Activated naive CD4-positive, alpha-beta T cell treated with anti-CD3 and anti-CD28 coated beads, Interleukin-2, amount 50 U/mL, for 16 hours (primary cell): ENCODE results near the gene VAV2.
"Not testable (repeated sequence)": the region's sequence is repeated elsewhere in the genome, so short reads cannot be mapped to it uniquely, and the experiment has no call there.

Experiments
- DNase-seq: peaks from one replicate; pipeline ENCODE4 v3.0.0-alpha.2; 2020

The VAV2 gene

DNA sequence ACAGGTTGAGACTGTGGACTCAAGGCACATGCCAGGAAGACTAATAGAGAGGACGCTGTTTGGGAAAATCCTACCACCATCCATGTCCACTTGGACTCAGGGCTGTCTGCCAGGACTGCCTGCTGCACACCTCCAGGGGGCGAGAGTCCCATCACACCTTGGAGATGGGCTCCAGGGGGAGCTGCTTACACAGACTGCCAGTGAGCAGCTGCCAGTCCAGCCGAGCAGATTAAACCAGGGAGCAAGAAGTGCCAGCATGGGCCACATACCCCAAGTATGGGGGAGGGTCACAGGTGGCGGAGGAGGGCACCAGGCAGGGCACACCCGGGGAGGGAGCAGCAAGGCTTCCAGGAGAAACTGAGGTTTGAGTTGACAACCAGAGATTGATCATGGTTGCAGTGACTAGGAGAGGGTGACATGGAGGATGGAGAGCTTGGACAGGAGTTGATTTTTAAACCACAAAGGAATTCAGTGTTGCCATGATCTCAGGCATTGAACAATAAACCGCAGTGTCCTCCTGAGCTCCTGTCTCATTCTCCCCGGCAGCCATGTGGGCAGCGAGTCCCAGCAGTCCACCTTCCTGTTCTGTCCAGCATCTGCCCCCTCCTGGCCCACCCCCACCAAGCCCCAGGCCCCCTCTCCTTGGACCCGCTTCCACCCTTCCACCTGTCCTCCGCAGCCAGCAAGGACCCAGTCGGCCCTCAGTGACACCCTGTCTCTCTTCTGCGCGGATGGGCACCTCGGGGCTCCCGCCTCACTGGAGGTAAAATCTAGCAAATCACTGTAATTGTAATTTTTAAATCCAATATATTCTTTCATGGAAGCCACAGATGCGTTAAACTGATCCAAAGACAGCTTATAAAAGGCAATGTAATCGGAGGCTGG is 3.1 kb upstream of the VAV2 start:
- no peak for DNase-seq

DNA sequence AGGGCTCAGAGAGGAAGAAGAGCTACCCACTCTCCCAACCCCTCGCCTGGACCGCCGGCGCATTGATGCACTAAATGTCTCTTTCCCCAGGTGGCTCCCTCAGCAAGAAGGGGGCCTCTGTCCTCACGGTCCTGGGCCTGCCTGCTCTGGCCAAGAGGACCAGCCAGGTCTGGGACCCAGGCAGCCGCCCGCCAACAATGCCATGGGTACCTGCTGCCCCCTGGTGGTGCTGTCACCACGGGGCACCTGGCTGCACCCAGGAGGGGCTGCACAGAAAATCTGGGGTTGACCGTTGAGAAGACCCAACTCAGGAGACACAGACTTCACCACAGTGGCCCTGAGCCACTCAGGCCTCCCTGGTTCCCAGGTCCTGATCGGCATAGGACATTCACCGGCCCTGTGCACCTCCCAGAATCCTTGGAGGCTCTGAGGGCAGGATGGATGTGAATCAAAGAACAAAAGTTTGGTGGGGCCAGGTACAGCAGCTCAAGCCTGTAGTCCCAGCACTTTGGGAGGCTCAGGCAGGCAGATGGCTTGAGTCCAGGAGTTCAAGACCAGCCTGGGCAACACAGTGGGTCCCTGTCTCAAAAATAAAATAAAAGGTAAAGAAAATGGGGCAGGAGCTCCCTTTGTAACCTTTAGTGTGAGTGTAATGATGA is 2.4 kb upstream of the VAV2 start:
- DNase-seq: peak; percentile 78

DNA sequence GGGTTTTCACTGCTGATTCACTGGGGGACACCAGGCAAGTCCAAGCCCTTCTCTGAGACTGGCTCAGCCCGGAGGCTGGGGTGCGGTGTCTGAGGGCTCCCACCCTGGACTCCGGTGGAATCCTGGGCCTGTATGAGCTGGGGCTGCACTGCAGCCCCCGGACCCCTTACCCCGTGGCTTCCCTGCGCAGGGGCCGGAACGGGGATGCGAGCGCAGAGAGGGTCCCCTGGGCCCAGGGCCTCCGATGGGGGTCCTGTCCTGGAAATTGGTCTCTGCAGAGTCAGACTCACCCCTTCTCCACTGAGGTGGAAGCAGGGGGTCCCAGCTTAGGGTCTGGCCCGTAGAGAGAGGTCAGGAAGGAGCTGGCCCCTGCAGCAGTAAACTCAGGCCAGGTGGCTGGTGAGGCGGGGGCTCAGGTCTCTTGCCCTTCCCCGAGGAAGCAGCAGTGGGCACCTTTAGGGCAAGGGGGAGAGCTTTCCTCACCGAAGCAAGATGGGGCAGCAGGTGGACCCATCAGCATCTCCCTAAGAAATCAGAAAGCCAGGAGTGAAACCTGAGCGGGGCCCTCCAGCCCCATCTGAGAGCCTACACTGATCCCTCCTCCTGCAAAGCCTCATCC is 1.6 kb upstream of the VAV2 start:
- DNase-seq: no peak

DNA sequence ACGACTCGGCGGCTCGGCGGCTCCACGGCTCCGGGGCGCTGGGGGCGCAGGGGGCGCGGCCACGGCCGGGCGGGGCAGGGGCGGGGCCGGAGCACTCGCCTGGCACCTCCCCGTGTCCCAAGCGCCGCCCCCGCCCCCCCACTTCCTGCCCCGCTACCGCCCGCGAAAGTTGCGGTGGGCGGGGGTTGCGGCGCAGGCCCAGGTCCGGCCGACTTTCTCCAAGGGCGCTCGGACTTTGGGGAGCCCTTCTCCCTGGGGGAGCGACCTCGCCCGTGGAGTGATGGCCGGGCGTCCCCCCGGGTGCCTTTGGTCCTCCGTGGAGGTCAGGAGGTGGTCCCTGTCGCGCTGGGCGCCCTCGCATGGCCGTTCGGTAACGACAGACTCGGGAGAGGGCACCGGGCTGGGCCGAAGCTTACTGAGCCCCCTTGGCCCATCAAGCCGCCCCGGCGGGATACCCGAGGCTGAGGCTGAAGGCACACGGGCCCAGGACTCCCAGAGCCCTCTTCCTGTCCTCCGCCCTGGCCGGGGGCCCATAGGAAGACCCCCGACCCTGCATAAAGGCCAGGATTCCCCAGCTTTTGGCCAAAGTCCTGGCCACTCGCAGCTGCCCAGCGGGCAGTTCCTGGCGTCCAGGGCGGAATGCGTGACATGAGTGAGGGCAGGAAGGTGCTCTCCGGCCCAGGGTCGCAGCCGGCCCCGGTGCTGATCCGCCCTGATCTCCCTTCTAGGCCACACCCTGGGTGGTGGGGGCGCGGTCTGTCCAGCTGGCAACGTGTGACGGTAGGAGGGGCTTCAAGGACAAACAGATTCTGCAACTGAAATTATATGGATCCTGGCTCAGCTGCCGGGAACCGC is 883 bp upstream of the VAV2 start:
- DNase-seq: peak; percentile 78

DNA sequence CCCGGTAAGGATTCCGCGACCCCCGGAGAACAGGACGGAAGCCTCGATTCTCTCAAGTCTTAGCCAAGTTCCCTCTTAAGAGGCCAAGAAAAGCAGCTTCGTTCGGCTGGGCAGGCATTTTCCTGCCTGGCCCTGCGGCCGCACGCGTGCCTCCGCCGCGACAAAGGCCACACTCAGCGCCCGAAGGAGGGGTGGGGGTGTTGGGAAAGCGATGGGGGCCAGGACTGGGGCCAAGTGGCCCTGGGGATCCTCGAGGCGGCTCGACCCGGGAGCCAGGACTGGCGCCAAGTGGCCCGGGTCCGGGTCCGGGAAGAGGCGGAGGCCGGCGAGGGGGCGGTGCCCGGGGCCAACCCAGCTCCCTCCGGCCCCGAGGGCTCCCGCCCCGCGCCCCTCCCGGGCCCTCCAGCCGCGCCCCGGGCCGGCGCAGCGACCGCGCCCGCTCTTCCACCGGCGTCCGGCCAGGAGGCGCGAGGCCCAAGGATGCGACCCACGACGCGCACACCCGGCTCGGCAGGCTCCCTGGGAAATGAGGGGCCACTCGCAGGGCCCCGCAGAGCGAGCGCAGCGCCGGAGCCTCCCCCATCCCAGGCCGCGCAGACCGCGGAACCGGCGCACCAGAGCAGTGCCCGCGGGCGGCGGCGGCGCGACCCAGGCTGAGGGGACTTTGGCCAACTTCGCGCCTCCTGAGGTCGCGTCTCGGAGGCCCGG is 756 bp downstream of the VAV2 start:
- no peak for DNase-seq

DNA sequence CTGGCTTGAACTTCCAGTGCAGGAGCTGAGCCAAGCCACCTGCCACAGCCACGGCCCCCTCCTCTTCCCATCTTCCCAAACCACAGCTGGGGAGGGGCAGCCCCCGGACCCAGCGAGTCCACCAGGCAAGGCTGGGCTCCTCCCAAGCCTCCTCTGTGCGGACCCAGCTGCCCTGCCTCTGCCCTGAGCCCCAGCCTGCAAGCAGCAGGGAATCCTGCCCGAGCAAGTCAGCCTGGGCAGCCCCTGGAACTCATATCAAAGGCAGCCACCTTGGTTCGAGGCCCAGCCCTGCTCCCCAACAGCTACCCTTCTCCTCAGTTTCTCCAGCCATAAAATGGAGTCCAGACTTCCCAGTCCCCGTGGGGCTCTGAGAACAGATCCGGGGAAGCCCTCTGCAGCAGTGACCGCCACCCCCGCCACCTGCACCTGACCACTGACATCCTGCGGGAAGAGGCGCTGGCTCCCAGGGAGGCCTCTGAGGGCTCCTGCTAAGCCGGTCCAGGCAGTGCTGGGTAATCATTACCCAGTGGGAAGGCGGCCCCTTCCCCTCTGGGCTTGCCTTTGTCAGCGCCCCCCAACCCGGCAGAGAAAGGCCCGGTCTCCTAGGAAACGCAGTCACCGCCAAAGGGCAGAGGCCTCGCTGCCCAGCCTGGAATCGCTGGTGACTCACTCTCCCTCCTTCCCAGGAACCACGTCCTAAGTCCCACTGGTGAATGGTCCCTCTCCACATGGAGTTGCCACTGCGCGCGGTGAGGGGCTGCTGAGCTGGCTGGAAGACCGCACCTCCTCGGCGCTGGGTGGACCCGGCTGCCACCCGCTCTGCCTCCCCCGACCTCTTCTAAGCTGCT is 1.5 kb downstream of the VAV2 start:
- DNase-seq: no peak

DNA sequence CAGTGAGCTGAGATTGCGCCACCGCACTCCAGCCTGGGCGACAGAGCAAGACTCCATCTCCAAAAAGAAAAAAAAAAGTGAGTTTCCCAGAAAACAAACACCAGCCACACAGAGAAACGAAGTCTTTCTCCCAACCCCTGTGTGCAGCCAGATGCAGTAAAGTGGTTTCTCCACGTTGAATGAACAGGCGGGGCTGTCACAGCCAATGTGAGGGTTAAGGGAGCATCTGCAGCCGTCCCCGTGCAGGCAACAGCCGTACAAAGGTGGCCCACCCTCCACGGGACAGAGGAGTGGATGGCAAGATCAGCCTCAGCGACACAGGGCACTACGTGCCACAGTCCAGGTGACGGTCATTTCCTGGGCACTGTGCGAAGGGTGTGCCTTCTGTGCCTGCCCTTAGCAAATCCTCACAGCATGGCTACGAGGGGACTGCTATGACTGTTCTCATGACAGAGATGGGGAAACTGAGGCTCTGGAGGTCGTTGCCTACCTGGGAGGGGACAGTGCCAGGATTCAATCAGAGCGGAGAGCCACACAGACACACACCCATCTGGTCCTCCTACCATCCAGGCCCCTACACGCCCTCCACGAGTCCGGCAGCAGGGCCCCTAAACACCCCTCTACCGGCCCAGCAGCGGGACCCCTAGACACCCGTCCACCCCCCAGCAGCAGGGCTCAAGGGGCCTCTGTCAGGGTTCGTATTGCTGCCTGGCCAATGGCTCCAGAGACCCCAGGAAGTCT is 2.3 kb downstream of the VAV2 start:
- DNase-seq: no peak

DNA sequence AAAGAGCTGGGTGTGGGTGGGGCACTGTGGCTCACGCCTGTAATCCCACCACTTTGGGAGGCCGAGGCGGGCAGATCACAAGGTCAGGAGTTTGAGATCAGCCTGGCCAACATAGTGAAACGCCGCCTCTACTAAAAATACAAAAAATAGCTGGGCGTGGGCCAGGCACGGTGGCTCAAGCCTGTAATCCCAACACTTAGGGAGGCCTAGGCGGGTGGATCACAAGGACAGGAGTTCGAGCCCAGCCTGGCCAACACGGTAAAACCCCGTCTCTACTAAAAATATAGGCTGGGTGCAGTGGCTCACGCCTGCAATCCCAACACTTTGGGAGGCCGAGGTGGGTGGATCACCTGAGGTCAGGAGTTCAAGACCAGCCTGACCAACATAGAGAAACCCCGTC is 3.4 kb downstream of the VAV2 start:
- DNase-seq: not testable (repeated sequence)

DNA sequence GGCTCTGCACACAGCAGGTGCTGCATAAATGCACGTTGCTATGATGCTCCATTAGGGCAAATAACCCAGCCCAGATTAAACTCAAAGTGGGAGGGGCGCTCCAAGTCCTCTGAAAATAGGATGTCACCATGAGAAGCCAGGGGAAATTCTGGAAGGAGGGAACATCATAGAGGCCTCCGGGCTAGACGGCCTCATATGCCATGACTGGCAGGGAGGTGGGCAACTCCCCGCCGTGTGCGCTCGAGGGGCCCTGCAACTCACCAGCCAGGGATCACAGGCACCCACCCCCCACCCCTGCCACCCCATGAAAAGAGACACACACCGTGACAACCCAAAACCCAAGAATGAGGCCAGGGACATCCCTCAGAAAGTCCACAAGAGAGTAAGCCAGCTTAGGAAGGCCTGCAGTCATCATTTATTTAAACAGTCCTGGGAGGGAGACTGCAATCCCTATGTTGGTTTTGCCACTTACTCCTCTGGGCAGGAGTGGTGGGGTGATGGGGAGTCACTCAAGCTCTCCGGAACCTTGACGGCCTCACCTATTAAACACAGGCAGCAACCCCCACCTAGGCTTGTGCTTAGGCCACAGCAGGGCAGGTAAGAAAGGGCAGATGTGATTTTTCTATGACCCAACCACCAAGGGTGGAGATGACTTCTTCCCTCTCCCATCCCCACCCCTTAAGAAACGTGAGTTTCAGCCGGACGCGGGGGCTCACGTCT is 4.0 kb downstream of the VAV2 start:
- DNase-seq: no peak

DNA sequence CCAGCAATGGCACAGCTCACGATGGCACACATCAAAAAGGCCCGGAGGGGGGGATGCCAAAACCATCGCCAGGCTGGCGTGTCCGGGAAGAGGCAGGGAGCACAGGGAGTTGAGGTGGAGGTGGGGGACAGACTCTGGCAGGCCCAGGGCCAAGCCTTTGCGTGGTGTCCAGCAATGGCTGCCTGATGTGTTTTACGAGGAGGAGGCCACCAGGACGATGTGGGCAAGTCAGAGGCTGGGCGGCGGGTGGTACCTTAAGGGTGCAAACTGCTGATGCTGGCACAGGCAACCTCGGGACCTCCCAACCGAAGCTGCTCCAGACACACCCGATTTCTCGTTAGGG is 4.7 kb downstream of the VAV2 start:
- DNase-seq: no peak

DNA sequence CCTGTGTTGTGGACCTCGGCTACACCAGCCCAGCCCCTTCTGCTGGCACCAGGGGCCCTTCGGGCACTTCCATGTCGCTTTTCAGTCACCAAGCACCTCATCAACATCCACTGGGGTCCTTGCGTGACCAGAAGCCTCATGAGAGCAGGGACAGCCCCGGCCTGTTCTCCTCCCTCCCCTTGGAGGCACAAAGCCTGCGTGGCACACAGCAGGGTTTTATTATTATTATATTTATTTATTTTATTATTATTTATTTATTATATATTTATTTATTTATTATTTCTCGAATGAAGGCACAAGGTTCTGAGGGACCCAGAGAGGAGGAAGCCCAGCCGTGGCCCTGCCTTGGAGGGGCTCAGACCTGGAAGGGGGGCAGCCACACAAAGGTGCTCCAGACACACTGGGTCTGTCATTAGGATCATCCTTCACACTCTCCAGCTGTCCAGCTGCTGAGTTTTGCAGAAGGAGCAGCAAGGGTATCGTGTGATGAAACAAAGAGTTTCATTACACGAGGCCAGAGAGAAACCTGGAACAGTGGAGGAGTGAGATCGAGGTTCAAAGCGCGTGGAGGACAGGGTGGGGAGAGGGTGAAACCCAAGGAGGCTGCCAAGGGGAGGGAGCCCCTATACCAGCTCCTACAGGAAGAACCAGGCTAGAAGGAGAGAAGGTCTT is 5.2 kb downstream of the VAV2 start:
- DNase-seq: no peak

DNA sequence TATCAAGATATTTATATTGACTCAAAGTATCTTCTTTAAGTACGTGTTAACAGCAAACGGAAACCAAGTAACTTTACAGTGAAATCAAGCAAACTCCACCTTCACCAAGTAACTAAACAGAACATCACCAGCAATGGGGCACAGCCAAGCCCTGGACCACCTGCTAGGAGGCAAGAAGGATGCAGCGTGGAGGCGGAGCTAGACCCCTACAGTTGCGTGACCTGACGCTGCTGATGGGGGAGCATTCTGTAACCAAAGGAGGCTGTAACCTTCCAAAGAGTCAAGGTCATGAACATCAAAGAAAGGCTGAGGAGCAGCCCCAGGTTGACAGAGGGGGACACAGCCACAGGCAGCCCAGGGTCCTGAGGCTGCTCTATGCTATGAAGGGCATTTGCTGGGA is 6.1 kb downstream of the VAV2 start:
- DNase-seq: no peak

DNA sequence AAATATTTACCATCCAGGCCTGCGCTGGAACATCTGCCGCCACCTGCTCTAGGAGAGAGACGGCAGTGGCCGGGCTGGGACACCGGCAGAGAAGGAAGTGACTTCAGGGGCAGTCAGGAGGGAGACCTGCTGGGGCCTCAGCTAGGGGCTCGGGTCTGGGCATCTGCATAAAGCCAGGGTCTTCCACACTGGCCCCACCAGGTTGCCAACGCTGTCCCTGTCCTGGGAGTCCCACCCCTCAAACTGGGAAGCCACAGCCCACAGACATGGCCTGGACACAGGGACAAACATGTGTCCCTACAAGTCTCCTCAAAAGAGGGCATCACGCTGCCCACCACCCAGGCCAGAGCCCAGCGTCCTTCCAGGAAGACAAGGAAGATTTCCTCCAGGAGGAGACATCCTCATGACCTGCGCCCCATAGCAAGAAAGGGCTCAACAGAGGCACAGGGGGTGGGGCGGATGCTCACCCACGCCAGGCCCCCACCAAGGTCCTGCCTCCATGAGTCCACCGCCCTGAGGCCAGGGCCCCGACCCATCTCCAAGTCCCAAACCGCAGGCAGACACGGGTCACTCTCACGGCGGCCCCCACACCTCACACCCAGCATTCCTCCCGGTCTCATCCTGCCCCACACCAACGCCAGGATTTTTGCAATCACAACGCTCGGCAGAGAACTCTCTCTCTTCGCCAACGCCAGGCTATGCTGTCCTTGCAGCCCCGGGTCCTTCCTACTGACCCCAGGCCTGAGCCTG is 9.0 kb downstream of the VAV2 start:
- no peak for DNase-seq

DNA sequence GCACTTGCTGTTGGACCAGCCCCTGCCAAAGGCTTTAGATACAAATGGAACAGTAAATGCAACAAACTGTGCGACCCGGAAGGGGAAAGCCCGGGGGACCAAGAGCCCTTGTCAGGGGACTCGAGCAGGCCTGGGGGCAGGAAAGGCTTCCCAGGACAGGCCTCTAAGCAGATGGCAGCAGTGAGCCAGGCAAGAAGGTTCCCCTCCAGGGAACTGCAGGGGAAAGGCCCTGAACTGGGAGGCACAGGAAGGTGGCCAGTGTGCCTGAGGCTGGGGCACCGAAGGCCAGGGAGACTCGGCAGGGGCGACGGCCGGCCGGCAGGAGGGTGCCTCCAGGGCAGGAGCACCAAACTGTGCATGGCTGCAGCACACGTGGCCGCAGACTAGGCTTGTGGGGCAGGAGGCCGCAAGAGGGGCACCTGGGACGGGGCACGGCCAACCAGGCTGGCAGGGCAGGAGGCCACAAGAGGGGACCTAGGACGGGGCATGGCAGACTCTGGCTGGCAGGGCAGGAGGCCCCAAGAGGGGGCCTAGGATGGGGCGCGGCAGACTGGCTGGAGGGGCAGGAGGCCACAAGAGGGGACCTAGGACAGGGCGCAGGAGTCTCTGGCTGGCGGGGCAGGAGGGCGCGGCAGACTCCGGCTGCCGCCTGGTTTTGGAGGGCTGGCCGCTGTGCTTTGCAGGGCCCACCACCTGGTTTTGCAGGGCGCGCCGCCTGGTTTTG is 10.0 kb downstream of the VAV2 start:
- DNase-seq: no peak

DNA sequence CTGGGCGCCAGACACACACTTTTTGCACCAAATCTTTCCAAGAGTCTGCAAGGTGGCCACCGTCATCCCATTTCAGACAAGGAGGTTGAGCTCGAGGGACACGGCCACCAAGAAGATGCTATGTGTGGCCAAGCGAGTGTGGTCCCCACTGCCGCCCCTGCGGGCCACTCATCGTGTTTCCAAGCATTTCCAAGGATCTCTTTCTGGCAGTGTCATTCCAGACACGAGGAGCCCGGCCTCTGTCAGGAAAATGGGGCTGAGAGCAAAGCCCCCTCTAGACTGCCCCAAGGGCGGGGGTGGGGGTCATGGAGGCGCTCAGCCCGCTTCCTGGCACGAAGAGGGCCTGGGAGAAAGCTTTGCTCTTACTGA is 10.6 kb downstream of the VAV2 start:
- DNase-seq: no peak

DNA sequence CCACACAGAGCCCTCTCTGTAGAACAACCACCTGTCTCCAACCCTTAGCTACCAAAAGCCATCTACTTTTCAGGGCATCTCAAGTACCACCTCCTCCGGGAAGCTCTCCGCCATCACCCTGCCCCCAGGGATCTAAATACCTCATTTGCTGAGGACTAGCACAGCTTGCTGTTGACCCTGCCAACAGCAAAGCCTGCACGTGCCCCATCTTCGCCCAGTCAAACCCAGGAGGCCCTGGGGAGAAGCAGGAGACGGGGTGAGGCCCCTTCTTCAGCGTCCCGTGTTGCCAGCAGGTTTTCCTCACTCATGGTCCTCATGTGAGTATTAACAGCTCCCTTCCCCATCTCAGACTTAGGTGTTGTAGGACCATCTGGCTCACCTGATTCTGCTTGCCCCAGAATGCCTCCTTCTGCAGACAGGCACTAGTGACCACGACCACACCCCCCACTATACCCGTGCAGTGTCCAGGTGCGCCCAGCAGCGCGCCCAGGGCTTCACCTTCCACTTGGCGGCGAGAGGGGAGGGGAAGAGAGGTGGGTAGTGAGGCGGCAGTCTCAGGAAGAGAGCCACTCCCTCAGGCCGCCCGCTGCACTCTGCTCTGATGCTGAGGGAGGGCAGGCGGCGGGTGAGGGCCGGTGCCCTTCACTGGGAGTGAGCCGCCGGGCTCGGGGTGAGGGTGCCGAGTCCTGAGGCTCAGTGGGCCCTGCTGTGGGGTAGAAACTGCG is 11.1 kb downstream of the VAV2 start:
- DNase-seq: peak; percentile 7
